Ovary (tissue), 3 donors: ENCODE data around the gene ASB8.

Source experiments
- CTCF ChIP-seq, 3 donors: fragments of 450-650 bp in 2 of 3; fragments of 200-600 bp in 1 of 3; IDR thresholded peaks; one replicate each; pipeline versions ENCODE4 v1.5.1 to v1.8.0; 2016 to 2022; ENCODE audit warnings: antibody characterized with exemption in 3 of 3, mild to moderate bottlenecking in 1 of 3
- POLR2A ChIP-seq: fragments of 450-650 bp; IDR thresholded peaks from one replicate; pipeline ENCODE4 v1.6.1; 2017; ENCODE audit warnings: antibody characterized with exemption, mild to moderate bottlenecking, moderate library complexity
- donor health status: DM: no; HTN: no; CAD: no.

GRCh38 chr12:48169011-48169410, 11.7 kb upstream of the ASB8 start:
- TF ChIP-seq POLR2A: no peak
- TF ChIP-seq CTCF (IDR thresholded peaks at IDR 0.05): no peak
